Mucosa of descending colon (tissue), 3 donors: Measurements from ENCODE around the gene DVL1. TPM values are rescaled to one million over a fixed set of nuclear protein-coding genes. Genes with fewer than 3 reads are reported as not detected.
"Not testable (repeated sequence)": the region's sequence is repeated elsewhere in the genome, so short reads cannot be mapped to it uniquely, and the experiment has no call there.

Source experiments
- ATAC-seq: fragments of 200-7000 bp; cut with Tn5 transposase; one replicate; pipeline ENCODE4 v1.9.1; 2020; ENCODE audit warnings: mild to moderate bottlenecking, moderate library complexity
- DNase-seq, 3 donors: peaks; one replicate each; pipeline ENCODE4 v3.0.0-alpha.2; 2020
- H3K36me3 ChIP-seq: fragments of 200-600 bp; one replicate; pipeline ENCODE4 v1.8.0; 2021; ENCODE audit warnings: low read depth, mild to moderate bottlenecking
- H3K4me1 ChIP-seq: fragments of 200-600 bp; one replicate; pipeline ENCODE4 v1.8.0; 2021; ENCODE audit warnings: low read depth, mild to moderate bottlenecking
- H3K4me3 ChIP-seq: fragments of 200-600 bp; one replicate; pipeline ENCODE4 v1.8.0; 2021; ENCODE audit warnings: mild to moderate bottlenecking
- H3K9me3 ChIP-seq: fragments of 200-600 bp; one replicate; pipeline ENCODE4 v1.8.0; 2021; ENCODE audit warnings: mild to moderate bottlenecking
- intact Hi-C, 2 donors: fragments of 100-400 bp; cut with DNase I in 1 of 2; cut with micrococcal nuclease in 1 of 2; formaldehyde crosslinking; loops; one replicate each; pipeline versions ENCODE4 v1.11.0 to v1.11.1; 2022; cut with DNase I, micrococcal nuclease
- total RNA-seq, 3 donors: library from RNA; stranded (reverse); fragmentation: NEBNext Ultra II Directional in 2 of 3; extraction: Animal tissue kit (Norgen Biotek cat#: 25700) in 2 of 3; gene quantifications; one replicate each; pipeline versions ENCODE4 v1.2.1 to v1.2.4, GENCODE V29; 2021 to 2023
- TF ChIP-seq, protein P1 (sequence below): fragments of 200-600 bp; IDR thresholded peaks from one replicate; pipeline ENCODE4 v1.8.0; 2022; ENCODE audit warnings: antibody characterized with exemption, mild to moderate bottlenecking
- donor health status: DM: no; HTN: no; CAD: no; lungs with moderate emphysema.
- donor health status: DM: no; HTN: no; CAD: no.
- donor health status: DM: no; HTN: yes; CAD: no.

The DVL1 gene
- total RNA-seq, 3 donors from 2014 or later: 51.7 to 95.3 (median 73.1) TPM

GRCh38 chr1:1387098-1388077 is 38.2 kb upstream of the DVL1 start:
- no peaks in the 10 kb centered on the region for H3K9me3 ChIP-seq
- no peak overlapping the region for H3K4me3 ChIP-seq
- intact Hi-C loops: no loop called here
- DNase-seq (no peak), ATAC-seq (no peak)
- peaks cover 45% of the 10 kb centered on the region for H3K36me3 ChIP-seq
- no peaks in the 10 kb centered on the region for H3K4me1 ChIP-seq
- TF ChIP-seq, protein P1, sequence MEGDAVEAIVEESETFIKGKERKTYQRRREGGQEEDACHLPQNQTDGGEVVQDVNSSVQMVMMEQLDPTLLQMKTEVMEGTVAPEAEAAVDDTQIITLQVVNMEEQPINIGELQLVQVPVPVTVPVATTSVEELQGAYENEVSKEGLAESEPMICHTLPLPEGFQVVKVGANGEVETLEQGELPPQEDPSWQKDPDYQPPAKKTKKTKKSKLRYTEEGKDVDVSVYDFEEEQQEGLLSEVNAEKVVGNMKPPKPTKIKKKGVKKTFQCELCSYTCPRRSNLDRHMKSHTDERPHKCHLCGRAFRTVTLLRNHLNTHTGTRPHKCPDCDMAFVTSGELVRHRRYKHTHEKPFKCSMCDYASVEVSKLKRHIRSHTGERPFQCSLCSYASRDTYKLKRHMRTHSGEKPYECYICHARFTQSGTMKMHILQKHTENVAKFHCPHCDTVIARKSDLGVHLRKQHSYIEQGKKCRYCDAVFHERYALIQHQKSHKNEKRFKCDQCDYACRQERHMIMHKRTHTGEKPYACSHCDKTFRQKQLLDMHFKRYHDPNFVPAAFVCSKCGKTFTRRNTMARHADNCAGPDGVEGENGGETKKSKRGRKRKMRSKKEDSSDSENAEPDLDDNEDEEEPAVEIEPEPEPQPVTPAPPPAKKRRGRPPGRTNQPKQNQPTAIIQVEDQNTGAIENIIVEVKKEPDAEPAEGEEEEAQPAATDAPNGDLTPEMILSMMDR: no peak

DNA sequence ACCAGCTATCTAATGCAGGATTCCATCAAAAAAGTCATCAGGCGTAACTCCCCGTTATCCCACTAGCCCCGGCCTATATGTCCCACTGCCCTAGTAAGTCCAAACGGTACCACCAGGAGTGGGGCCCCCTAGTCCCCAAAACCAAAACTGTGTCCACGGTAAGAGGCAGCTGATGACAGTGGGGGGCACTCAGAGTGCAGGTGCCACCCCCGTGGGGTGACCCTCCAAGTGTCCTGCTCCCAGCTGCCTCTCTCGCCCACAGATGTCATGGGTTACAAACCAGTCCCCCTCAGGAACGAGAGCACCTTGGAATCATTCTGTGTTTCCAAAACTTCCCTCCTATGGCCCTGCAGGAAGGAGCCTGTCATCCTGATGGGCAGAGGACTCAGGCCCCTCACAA is 36.7 kb upstream of the DVL1 start:
- ATAC-seq: no peak
- TF ChIP-seq, protein P1: no peak

GRCh38 chr1:1385339-1385738 is 36.1 kb upstream of the DVL1 start:
- H3K4me1 ChIP-seq, intact Hi-C loops, ATAC-seq, DNase-seq, H3K9me3 ChIP-seq, H3K4me3 ChIP-seq: not testable (repeated sequence)
- H3K36me3 ChIP-seq: peaks cover 33% of the 10 kb centered on the region

More for the DNA sequence above, 36.7 kb upstream of the DVL1 start:
- no peaks in the 10 kb centered on the region for H3K4me1 ChIP-seq
- intact Hi-C loops: no loop called here
- no peak for DNase-seq
- no peak overlapping the region for H3K4me3 ChIP-seq
- no peaks in the 10 kb centered on the region for H3K9me3 ChIP-seq
- H3K36me3 ChIP-seq: peaks cover 34% of the 10 kb centered on the region

DNA sequence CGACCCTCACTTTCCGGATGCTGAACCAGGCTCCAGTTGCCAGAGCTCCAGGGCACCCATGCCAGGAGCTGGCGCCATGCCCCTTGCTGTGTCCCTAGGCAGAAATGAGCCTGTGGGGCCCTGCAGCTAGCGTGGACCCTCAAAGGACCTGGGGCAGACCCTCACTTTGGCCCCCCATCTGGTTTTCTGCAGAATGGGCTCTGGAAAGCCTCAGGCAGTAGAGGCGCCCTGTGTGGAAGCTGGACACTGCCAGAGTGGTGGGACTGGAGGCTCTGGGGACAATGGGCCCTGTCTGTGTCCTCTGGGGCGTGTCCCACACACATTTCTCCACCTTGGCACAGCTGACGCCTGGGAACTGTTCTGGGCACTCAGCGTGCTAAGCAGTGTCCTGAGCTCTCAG is 32.1 kb upstream of the DVL1 start:
- intact Hi-C loops: no loop called here
- Histone ChIP-seq H3K9me3 (no peaks in the 10 kb centered on the region), H3K4me1 (no peaks in the 10 kb centered on the region), H3K4me3 (no peak overlapping the region), H3K36me3 (peaks cover 6% of the 10 kb centered on the region)
- DNase-seq: no peak
- TF ChIP-seq, protein P1: no peak
- ATAC-seq: no peak

GRCh38 chr1:1380860-1381259 is 31.6 kb upstream of the DVL1 start:
- peaks cover 1% of the 10 kb centered on the region for H3K36me3 ChIP-seq
- H3K4me3 ChIP-seq: no peak overlapping the region
- ATAC-seq: no peak
- no peaks in the 10 kb centered on the region for H3K9me3 ChIP-seq
- TF ChIP-seq, protein P1: no peak
- peaks cover 3% of the 10 kb centered on the region for H3K4me1 ChIP-seq
- DNase-seq: peak in 1 of 3 donors; percentile 53
- intact Hi-C loops: no loop called here

DNA sequence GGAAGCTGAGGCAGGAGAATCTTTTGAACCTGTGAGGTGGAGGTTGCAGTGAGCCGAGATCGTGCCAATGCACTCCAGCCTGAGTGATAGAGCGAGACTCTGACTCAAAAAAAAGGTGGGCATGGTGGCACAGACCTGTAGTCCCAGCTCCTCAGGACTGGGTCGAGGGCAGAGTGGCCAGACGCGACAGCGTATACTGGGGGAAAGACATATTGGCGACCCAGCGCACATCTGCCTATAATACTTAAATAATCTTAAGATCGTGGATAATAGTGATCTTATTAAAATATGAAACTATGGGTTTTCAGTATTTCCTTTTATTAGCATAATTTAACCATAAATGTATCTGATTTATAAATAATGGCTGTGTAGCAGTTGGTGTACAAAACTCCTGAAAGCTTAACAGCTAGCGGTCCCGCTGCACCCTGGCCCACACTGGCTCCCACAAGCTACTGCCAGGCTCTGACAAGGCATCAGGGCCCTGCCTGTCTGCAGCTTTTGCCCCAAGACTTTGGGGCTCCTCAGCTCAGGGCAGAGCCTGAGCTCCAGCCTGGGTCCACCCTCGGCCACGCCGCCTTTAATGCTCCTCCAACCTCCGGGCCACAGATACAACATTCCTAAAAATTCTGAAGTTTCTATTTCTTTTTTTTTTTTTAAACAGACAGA is 28.5 kb upstream of the DVL1 start:
- DNase-seq: no peak
- H3K4me1 ChIP-seq: peaks cover 18% of the 10 kb centered on the region
- H3K9me3 ChIP-seq: no peaks in the 10 kb centered on the region
- no peak overlapping the region for H3K4me3 ChIP-seq
- ATAC-seq: no peak
- TF ChIP-seq, protein P1: no peak
- intact Hi-C loops: no loop called here
- H3K36me3 ChIP-seq: no peaks in the 10 kb centered on the region
